GM13977 (cell line): ENCODE results near the gene TMEM41A.

Source experiments
- DNase-seq: peaks from one replicate; pipeline ENCODE4 v3.0.0; 2012; ENCODE audit warnings: low spot score
- in situ Hi-C: fragments of 300-500 bp; cut with MboI; formaldehyde crosslinking; loops from one replicate; pipeline ENCODE4 v1.12.0; 2022; ENCODE audit warnings: low sequenced_read_pairs, low pct_unique_long_range_greater_than_20kb, mixed read lengths, inconsistent platforms; ENCODE audit not compliant: unreplicated experiment
- TF ChIP-seq, protein P1 (sequence below): IDR thresholded peaks from 2 replicates; pipeline ENCODE4 v1.5.1; 2012; ENCODE audit warnings: mild to moderate bottlenecking, control low read depth; ENCODE audit not compliant: insufficient read depth; ENCODE audit errors: extremely low read depth, missing control alignments

The TMEM41A gene

DNA sequence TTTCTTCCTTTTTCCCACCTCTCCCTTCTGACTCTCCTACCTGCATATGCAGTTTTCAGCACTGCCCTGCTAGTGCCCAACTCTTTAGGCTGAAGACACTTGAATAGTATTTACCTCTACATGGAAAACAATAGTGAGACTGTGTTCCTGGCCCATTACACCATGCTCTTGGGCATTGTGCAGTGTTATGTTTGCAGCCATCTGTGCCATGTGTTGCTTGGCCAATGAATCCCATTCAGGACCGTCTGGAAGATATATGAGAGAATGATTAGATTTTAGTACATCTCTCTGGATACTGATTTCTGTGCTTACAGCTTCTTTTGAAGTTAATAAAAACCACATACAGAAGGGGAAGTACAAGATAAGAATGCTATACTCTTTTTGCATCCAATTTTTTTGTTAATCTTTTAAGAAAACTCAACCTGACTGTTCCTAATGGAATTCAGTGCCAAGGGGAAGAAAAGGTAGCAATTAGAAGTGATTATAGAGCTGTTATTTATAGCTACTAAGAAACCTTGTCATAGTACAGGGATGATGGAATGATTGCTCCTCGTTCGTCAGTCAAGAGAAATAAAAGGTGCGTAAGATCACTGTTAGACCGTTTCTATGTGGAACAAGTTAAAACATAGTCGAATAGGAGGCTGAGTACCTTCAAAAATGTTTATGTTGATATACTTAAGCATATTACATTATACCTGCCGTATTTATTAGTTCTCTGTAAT, 58.9 kb downstream of the TMEM41A start:
- DNase-seq = no peak
- TF ChIP-seq, protein P1, sequence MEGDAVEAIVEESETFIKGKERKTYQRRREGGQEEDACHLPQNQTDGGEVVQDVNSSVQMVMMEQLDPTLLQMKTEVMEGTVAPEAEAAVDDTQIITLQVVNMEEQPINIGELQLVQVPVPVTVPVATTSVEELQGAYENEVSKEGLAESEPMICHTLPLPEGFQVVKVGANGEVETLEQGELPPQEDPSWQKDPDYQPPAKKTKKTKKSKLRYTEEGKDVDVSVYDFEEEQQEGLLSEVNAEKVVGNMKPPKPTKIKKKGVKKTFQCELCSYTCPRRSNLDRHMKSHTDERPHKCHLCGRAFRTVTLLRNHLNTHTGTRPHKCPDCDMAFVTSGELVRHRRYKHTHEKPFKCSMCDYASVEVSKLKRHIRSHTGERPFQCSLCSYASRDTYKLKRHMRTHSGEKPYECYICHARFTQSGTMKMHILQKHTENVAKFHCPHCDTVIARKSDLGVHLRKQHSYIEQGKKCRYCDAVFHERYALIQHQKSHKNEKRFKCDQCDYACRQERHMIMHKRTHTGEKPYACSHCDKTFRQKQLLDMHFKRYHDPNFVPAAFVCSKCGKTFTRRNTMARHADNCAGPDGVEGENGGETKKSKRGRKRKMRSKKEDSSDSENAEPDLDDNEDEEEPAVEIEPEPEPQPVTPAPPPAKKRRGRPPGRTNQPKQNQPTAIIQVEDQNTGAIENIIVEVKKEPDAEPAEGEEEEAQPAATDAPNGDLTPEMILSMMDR = no peak
- in situ Hi-C loops = no loop called here
